HEK293T (cell line): ENCODE data around the gene ZNF614.

Experiments
- BHLHE40 ChIP-seq: fragments of 450-650 bp; IDR thresholded peaks from 2 replicates; pipeline ENCODE4 v1.6.1; 2016; ENCODE audit warnings: mild to moderate bottlenecking, moderate library complexity, borderline replicate concordance
- CTBP1 ChIP-seq: fragments of 450-650 bp; IDR thresholded peaks from 2 replicates; pipeline ENCODE4 v1.6.1; 2016; ENCODE audit warnings: borderline replicate concordance
- FOXK2 ChIP-seq: fragments of 450-650 bp; IDR thresholded peaks from 2 replicates; pipeline ENCODE4 v1.6.1; 2016; ENCODE audit warnings: mild to moderate bottlenecking
- PKNOX1 ChIP-seq: fragments of 450-650 bp; IDR thresholded peaks from 2 replicates; pipeline ENCODE4 v1.6.1; 2016
- SP1 ChIP-seq: fragments of 450-650 bp; IDR thresholded peaks from 2 replicates; pipeline ENCODE4 v1.6.1; 2017
- SUZ12 ChIP-seq: fragments of 450-650 bp; IDR thresholded peaks from 2 replicates; pipeline ENCODE4 v1.6.1; 2016; ENCODE audit warnings: mild to moderate bottlenecking

GRCh38 chr19:51983361-51983760 lies 44.8 kb downstream of the ZNF614 start:
- no peak for TF ChIP-seq CTBP1
- no peak for TF ChIP-seq BHLHE40
- TF ChIP-seq SP1: no peak
- TF ChIP-seq FOXK2: no peak
- TF ChIP-seq PKNOX1: no peak
- TF ChIP-seq SUZ12: no peak
